ENCODE results near the gene CNTLN. TPM values are rescaled to one million over a fixed set of nuclear protein-coding genes. Genes with fewer than 3 reads are reported as not detected.
A peak's percentile ranks its signal among the peaks of the same experiment; 100 is the strongest.

CNTLN gene
- total RNA-seq, 1 experiment from 2014 or later = 5.1 TPM

GRCh38 chr9:17402309-17402708, 267.5 kb downstream of the CNTLN start:
- intact Hi-C loops (cut with micrococcal nuclease) = loop anchor here (1.0 to 5.0 kb wide), 2 partner anchors 286 to 340 kb away; no protein-coding TSS in a partner anchor
- BruUV-seq (replicated peaks) = no TSS peak

More at GRCh38 chr9:17402309-17402708, 267.5 kb downstream of the CNTLN start:
- H3K27ac ChIP-seq (ENCODE audit: low read depth, low read length) = no peak overlapping the region
- H2AFZ ChIP-seq (ENCODE audit: low read depth, low read length, poor library complexity, severe bottlenecking) = no peak overlapping the region
- ChIA-PET RAD21 (ENCODE audit: low non-redundant PET in 1 of 2, low total read pairs in 2 of 2, uncharacterized antibody in 2 of 2, unreplicated experiment in 2 of 2) (no interaction called here), CTCF (interaction anchor here (1.2 to 1.3 kb wide), 3 partner anchors 183 to 339 kb away, joined by 5 to 8 read pairs (median 6); no protein-coding TSS in a partner anchor), POLR2A (no interaction called here)
- H3K4me3 ChIP-seq (replicated peaks in 1 of 2; ENCODE audit: low read depth in 1 of 2, low read length in 2 of 2) = no peak overlapping the region
- no peak overlapping the region for H3K4me2 ChIP-seq (ENCODE audit: low read length)
- H3K36me3 ChIP-seq (ENCODE audit: control insufficient read depth in 1 of 2, insufficient read depth in 2 of 2, low read length in 2 of 2) = no peaks in the 10 kb centered on the region
- no peaks in the 10 kb centered on the region for H3K27me3 ChIP-seq (ENCODE audit: insufficient read depth, low read length)
- no peak for DNase-seq (ENCODE audit: low read depth, low spot score)
- H3K9me3 ChIP-seq (ENCODE audit: control insufficient read depth in 1 of 2, insufficient read depth in 1 of 2, low read depth in 1 of 2, low read length in 2 of 2) = no peaks in the 10 kb centered on the region
- no peaks in the 10 kb centered on the region for H3K9me2 ChIP-seq (ENCODE audit: insufficient read depth)
- no peak; the same call in 1 of the 2 replicates for ATAC-seq
- no peak overlapping the region for H3K9ac ChIP-seq (ENCODE audit: low read length)
- H3K4me1 ChIP-seq (ENCODE audit: control insufficient read depth in 1 of 2, insufficient read depth in 2 of 2, low read length in 2 of 2) = no peaks in the 10 kb centered on the region
- no peaks in the 10 kb centered on the region for H3K79me2 ChIP-seq (ENCODE audit: insufficient read depth, low read length)
- TF ChIP-seq TCF7L2 (IDR thresholded peaks at IDR 0.05; ENCODE audit: borderline replicate concordance, extremely low read depth, insufficient read depth, insufficient read length) (no peak), CTCF (IDR thresholded peaks at IDR 0.05 in 2 of 3, conservative IDR thresholded peaks at IDR 0.05 in 1 of 3; ENCODE audit: borderline replicate concordance in 1 of 3, insufficient read depth in 1 of 3, low read depth in 2 of 3, low read length in 2 of 3) (peak in 2 of 3 experiments; percentile 10 to 16; a peak in 1 of 6 replicates), RAD21 (IDR thresholded peaks at IDR 0.05; ENCODE audit: low read depth) (peak; percentile 36; the same call in 1 of the 2 replicates), POLR2A (IDR thresholded peaks at IDR 0.05; ENCODE audit: borderline replicate concordance, extremely low read depth, insufficient read depth, insufficient read length) (no peak)
- TF ChIP-seq, protein P1, sequence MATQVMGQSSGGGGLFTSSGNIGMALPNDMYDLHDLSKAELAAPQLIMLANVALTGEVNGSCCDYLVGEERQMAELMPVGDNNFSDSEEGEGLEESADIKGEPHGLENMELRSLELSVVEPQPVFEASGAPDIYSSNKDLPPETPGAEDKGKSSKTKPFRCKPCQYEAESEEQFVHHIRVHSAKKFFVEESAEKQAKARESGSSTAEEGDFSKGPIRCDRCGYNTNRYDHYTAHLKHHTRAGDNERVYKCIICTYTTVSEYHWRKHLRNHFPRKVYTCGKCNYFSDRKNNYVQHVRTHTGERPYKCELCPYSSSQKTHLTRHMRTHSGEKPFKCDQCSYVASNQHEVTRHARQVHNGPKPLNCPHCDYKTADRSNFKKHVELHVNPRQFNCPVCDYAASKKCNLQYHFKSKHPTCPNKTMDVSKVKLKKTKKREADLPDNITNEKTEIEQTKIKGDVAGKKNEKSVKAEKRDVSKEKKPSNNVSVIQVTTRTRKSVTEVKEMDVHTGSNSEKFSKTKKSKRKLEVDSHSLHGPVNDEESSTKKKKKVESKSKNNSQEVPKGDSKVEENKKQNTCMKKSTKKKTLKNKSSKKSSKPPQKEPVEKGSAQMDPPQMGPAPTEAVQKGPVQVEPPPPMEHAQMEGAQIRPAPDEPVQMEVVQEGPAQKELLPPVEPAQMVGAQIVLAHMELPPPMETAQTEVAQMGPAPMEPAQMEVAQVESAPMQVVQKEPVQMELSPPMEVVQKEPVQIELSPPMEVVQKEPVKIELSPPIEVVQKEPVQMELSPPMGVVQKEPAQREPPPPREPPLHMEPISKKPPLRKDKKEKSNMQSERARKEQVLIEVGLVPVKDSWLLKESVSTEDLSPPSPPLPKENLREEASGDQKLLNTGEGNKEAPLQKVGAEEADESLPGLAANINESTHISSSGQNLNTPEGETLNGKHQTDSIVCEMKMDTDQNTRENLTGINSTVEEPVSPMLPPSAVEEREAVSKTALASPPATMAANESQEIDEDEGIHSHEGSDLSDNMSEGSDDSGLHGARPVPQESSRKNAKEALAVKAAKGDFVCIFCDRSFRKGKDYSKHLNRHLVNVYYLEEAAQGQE (IDR thresholded peaks at IDR 0.05; ENCODE audit: low read depth) = no peak
- H4K20me1 ChIP-seq (ENCODE audit: insufficient read depth) = no peaks in the 10 kb centered on the region

All from HCT116 (cell line).